ENCODE measurements around the gene C1orf226. TPM values are rescaled to one million over a fixed set of nuclear protein-coding genes. Genes with fewer than 3 reads are reported as not detected.
"Not testable (repeated sequence)": the region's sequence is repeated elsewhere in the genome, so short reads cannot be mapped to it uniquely, and the experiment has no call there.

The C1orf226 gene
- total RNA-seq, 1 donor from 2014 or later, result 0.85 TPM

DNA sequence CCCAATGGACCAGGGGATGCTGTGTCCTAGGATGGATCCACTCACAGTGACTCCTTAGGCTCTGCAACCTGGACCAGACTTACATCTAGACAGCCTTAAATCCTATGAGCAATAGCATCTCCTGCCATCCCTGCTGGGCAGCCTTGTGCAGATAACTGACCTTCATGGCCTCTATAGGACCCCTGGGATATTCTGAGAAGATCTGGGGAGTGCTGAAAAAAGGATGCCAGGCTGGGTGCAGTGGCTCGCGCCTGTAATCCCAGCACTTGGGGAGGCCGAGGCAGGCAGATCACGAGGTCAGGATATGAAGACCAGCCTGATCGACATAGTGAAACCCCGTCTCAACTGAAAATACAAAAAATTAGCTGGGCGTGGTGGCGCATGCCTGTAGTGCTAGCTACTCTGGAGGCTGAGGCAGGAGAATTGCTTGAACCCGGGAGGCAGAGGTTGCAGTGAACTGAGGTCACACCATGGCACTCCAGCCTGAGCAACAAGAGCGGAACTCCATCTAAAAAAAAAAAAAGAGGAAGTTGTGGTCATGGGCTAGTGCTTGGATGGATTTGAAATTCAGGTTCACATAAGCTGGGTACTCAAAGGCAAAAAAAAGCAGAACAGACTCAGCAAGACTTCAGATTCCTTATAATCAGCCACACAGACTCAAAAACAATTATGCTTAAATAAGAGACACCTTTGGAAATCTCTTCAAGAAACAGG is 41.3 kb downstream of the C1orf226 start:
- intact Hi-C loops (cut with DNase I), result no loop called here
- no peaks in the 10 kb centered on the region for H3K27me3 ChIP-seq
- no peaks in the 10 kb centered on the region for H3K4me1 ChIP-seq
- H3K4me3 ChIP-seq, result no peak overlapping the region
- TF ChIP-seq, protein P1, sequence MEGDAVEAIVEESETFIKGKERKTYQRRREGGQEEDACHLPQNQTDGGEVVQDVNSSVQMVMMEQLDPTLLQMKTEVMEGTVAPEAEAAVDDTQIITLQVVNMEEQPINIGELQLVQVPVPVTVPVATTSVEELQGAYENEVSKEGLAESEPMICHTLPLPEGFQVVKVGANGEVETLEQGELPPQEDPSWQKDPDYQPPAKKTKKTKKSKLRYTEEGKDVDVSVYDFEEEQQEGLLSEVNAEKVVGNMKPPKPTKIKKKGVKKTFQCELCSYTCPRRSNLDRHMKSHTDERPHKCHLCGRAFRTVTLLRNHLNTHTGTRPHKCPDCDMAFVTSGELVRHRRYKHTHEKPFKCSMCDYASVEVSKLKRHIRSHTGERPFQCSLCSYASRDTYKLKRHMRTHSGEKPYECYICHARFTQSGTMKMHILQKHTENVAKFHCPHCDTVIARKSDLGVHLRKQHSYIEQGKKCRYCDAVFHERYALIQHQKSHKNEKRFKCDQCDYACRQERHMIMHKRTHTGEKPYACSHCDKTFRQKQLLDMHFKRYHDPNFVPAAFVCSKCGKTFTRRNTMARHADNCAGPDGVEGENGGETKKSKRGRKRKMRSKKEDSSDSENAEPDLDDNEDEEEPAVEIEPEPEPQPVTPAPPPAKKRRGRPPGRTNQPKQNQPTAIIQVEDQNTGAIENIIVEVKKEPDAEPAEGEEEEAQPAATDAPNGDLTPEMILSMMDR (IDR thresholded peaks at IDR 0.05), result no peak
- no peaks in the 10 kb centered on the region for H3K36me3 ChIP-seq
- no peak for DNase-seq (ENCODE audit: low spot score in 2 of 2)
- H3K27ac ChIP-seq, result no peak overlapping the region
- H3K9me3 ChIP-seq, result no peaks in the 10 kb centered on the region

DNA sequence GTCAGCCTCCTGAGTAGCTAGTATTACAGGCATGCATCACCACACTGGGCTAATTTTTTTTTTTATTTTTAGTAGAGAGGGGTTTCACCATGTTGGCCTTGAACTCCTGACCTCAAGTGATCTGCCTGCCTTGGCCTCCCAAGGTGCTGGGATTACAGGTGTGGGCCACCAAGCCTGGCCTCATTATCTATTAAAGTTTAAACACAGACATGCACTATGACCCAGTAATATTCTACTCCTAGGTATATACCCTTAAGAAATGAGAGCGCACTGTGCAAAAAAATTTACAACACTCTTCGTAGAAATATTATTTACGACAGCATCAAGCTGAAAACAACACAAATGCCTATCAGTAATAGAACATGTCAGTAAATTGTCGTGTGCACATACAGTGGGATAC is 49.1 kb downstream of the C1orf226 start:
- no peaks in the 10 kb centered on the region for H3K9me3 ChIP-seq

DNA sequence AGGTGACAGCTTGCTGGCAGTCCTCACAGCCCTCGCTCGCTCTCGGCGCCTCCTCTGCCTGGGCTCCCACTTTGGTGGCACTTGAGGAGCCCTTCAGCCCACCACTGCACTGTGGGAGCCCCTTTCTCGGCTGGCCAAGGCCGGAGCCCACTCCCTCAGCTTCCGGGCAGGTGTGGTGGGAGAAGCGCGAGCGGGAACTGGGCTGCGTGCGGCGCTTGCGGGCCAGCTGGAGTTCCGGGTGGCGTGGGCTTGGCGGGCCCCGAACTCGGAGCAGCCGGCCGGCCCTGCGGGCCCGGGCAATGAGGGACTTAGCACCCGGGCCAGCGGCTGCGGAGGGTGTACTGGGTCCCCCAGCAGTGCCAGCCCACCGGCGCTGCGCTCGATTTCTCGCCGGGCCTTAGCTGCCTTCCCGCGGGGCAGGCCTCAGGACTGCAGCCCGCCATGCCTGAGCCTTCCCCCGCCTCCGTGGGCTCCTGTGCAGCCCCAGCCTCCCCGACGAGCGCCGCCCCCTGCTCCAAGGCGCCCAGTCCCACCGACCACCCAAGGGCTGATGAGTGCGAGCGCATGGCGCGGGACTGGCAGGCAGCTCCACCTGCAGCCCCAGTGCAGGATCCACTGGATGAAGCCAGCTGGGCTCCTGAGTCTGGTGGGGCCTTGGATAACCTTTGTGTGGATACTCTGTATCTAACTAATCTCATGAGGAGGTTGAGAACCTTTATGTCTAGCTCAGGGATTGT is 51.6 kb downstream of the C1orf226 start:
- intact Hi-C loops (cut with DNase I); DNase-seq (ENCODE audit: low spot score in 2 of 2); H3K27ac ChIP-seq; H3K4me1 ChIP-seq; H3K36me3 ChIP-seq; H3K9me3 ChIP-seq; H3K4me3 ChIP-seq; H3K27me3 ChIP-seq: not testable (repeated sequence)

More for the DNA sequence above, 49.1 kb downstream of the C1orf226 start:
- Histone ChIP-seq H3K27ac (no peak overlapping the region), H3K36me3 (no peaks in the 10 kb centered on the region), H3K4me3 (no peak overlapping the region), H3K27me3 (no peaks in the 10 kb centered on the region), H3K4me1 (no peaks in the 10 kb centered on the region)
- DNase-seq (ENCODE audit: low spot score in 2 of 2), result no peak
- TF ChIP-seq, protein P1 (IDR thresholded peaks at IDR 0.05), result no peak
- intact Hi-C loops (cut with DNase I), result no loop called here

Other genes with a start within 250 kb of the C1orf226 start
- not detected for gene SPATA46, start 4.9 kb upstream of the C1orf226 start, total RNA-seq
- gene SH2D1B, start 30.4 kb downstream of the C1orf226 start, total RNA-seq, result not detected
- 13.6 TPM for gene UHMK1, start 116.1 kb downstream of the C1orf226 start, total RNA-seq
- gene UAP1, start 180.0 kb downstream of the C1orf226 start, total RNA-seq, result 32.7 TPM

All from ascending aorta (tissue), 2 donors.